HG03354 (cell line): ENCODE measurements around the gene NEMP1.
"Not testable (repeated sequence)": the region's sequence is repeated elsewhere in the genome, so short reads cannot be mapped to it uniquely, and the experiment has no call there.

ENCODE experiments used
- ATAC-seq: cut with Tn5 transposase; IDR thresholded peaks from one replicate; pipeline ENCODE4 v1.9.1; 2021; ENCODE audit warnings: mild to moderate bottlenecking; ENCODE audit not compliant: unreplicated experiment, poor library complexity, severe bottlenecking

The NEMP1 gene

GRCh38 chr12:57033431-57033830 is 45.2 kb downstream of the NEMP1 start:
- ATAC-seq: no peak

- ATAC-seq: no peak
These were observed 46.8 kb downstream of the NEMP1 start for GRCh38 chr12:57031789-57032188.

DNA sequence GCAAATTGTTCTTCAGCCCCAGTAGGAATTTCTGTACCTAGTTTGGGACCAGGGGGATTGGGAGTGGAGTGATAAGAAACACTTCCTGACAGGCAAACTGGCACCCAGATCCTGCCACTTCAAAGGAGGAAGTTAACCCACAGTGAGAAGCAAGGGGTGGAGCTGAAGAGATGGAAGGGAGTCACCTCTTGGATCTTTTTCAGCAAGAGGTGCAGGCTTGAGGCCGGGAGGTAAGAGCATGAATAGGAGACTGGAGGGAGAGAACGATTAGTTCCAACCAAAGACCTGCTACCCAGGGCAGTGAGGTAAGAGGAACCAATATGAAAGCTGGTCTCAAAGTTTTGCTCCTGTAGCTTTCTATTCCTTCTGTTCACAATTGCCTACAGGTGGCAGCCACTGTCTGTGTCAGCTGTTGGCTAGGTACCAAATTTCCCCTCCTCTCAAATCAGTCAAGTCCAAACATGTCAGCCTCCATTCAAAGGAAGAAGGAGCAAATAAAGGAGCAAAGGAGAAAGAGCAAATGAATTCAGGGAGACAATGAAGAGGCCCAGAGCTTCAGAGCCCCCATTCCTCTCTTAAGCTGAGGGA is 47.4 kb downstream of the NEMP1 start:
- ATAC-seq: no peak

DNA sequence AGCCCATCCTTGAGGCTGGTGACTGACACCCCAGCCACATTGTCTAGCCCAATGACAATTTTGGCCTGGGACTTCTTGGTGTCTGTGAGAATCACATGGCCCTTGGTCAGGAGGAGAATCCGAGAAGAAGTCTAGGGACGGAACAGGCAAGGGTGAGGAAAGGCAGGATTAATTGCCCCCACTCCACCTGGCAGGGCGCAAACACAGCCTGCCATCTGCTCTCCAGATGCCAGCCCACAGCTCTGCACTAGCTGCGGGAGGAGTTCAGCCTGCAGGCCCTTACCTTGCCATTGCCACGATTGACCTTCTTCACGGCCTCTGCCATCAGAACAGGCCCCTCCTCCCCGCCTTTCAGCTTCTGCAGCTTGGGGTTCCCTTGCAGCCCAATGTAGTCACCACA is 49.1 kb downstream of the NEMP1 start:
- ATAC-seq: no peak

- no peak for ATAC-seq
These were observed 50.8 kb downstream of the NEMP1 start for GRCh38 chr12:57027805-57028153.

GRCh38 chr12:57027011-57027804 is 51.4 kb downstream of the NEMP1 start:
- no peak for ATAC-seq

GRCh38 chr12:57025196-57025595 is 53.4 kb downstream of the NEMP1 start:
- no peak for ATAC-seq

DNA sequence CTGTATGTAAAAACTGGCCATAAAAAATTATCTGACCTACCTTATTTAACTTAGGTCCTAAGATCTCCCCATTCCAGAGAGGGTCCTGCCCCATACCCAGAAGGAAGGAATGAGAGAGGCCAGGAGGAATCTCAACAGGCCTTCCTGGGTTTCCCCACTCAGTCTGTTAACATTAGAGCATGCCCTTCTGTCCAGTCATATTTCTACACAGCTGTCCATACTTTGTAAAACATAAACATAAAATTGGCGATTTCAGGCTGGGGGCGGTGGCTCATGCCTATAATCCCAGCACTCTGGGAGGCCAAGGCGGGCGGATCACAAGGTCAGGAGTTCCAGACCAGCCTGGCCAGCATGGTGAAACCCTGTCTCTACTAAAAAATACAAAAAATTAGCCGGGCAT is 56.3 kb downstream of the NEMP1 start:
- not testable (repeated sequence) for ATAC-seq

GRCh38 chr12:57019983-57020719 is 58.4 kb downstream of the NEMP1 start:
- ATAC-seq: no peak

GRCh38 chr12:57018906-57019305 is 59.7 kb downstream of the NEMP1 start:
- no peak for ATAC-seq

GRCh38 chr12:57018353-57018752 is 60.2 kb downstream of the NEMP1 start:
- not testable (repeated sequence) for ATAC-seq

- no peak for ATAC-seq
These were observed 62.2 kb downstream of the NEMP1 start, which contains the start of gene TAC3 for GRCh38 chr12:57016348-57016747. Gene TAC3, minus strand, starts transcription at chr12:57016529. Its CDS starts 732 bp downstream, at chr12:57015797.

- peak; percentile 67 for ATAC-seq
These were observed 65.8 kb downstream of the NEMP1 start for GRCh38 chr12:57012600-57013465.

DNA sequence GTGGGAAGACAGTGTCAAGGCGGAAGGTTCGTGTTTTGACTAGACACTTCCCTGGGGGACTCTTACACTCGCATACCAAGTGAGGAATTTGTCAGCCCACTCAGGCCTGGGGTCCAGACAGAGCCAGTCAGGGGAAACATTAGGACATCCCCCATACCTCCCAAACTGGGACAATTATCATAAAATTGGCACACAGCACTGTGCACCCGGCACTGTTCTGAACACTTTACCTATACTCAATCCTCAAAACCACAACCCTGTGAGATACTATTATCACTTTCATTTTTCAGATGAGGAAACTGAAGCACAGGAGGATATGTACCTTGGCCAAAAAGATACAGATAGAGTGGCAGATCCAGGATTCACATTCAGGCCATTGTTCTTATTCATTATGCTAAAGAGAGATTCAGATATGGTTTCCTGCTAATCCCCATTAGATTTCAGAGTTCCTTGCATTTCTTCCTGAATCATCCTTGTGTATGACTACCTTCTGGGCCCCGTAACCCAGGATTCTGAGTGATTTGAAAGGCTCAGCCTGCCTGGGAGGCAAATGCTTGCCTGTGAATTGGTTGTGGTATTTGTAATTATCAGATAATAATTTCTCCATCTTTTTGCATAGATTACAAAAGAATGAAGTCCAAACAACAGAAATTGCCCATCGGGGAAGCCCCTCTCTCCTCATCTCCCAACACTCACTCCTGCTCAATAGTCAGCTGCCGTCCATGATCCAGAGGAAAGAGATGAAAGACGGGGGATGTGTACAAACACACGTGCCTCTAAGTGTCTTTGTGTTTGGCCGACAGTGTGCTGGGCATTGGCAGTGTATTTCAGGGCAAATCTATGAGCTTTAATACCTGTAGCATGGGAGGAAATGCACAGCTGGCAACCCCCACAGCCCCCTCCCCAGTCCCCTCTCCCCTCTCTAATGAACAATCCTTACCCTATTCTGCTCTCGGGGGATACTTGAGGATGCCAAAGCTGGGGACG is 66.9 kb downstream of the NEMP1 start:
- ATAC-seq: no peak

DNA sequence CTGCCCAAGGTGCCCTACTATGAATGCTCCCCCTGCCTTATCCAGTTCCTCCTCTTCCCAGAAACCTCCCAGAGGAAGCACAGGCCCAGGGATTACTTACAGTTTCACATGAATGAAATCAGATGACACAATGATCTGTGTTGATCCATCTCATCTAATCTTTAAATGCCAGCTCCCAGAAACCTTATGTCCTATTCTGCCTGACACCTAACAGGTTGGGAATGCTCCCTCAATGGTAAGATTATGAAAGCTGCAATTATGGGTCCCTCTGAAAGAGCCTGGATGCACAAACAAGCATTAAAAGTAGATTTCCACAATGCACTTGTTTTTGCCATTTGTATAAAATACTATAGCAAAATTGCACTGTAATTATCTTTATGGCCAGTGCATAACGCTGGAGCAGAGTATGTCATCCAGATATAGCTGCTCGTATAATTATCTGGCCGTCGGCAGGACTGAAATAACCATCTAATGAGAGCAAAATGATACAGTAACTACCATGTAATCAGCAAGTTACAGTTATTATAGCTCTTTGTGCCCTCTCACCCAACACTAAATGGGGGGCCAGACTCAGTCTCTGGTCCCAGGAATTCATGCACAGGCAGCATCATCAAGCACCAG is 67.9 kb downstream of the NEMP1 start:
- ATAC-seq: no peak

DNA sequence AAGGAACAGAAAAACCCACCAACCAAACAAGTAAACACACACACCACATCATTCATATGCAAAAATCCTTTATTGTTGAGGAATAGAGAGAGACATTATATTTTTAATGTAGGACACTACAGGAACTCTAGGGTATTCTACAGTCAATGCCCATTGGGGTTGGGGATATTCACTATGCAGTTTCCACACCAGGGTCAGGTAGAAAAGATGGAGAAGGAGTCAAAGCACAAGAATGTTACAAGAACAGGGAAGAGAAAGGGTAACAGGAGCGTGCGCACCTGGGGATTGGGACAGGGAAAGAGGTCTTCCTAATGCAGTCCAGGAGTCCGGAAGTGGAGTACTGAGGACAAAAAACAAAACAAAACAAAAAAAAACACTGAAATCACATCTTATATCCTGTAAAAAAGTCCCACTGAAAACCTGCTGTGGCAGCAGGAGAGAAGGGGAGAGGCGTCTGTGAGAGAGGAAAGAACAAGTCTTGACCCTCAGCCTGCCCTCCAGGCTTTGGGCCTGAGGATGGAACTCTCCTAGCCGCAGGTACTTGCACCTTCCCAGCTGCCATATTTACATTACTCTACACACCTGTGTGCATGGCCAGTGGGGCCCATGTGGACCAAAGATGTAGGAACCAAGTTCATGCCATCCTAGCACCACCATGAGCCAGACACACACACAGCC is 68.5 kb downstream of the NEMP1 start:
- ATAC-seq: no peak

DNA sequence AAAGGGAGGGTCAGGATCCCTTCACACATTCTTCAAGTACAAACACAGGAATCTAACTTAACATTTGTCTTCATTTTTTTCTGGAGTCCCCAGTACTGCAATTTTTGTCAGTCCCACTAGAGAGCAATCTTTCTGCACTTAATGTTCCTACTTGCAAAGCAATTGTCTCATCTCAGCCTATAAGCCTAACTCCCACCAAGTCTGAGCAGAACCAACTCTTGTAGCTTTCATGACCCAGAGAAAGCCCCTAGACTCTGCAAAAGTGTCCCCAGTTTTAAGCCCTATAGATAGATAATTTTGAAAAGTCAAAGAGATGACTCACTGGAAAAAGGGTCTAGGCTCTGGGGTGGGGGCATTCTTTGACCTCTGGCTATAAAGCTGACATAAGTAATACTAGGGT is 70.4 kb downstream of the NEMP1 start:
- no peak for ATAC-seq
